ENCODE measurements around the gene TBC1D3G.
"Not testable (repeated sequence)": the region's sequence is repeated elsewhere in the genome, so short reads cannot be mapped to it uniquely, and the experiment has no call there.

- TF ChIP-seq CTCF (IDR thresholded peaks at IDR 0.05); MLX (CRISPR knock-in tag; IDR thresholded peaks at IDR 0.05); ATF2 (CRISPR knock-in tag; IDR thresholded peaks at IDR 0.05; ENCODE audit: borderline replicate concordance, low read depth); NFATC4 (CRISPR knock-in tag; IDR thresholded peaks at IDR 0.05); MAX (CRISPR knock-in tag; IDR thresholded peaks at IDR 0.05); E2F4 (CRISPR knock-in tag; IDR thresholded peaks at IDR 0.05; ENCODE audit: borderline replicate concordance, low read depth); ZNF416 (CRISPR knock-in tag; IDR thresholded peaks at IDR 0.05); ZNF138 (CRISPR knock-in tag; conservative IDR thresholded peaks at IDR 0.05); TCF7 (CRISPR knock-in tag; IDR thresholded peaks at IDR 0.05; ENCODE audit: low read depth); IRF2 (CRISPR knock-in tag; IDR thresholded peaks at IDR 0.05; ENCODE audit: borderline replicate concordance, low read depth); SMAD3 (CRISPR knock-in tag; IDR thresholded peaks at IDR 0.05; ENCODE audit: borderline replicate concordance); NR2C2 (CRISPR knock-in tag; IDR thresholded peaks at IDR 0.05); NR3C1 (CRISPR knock-in tag; conservative IDR thresholded peaks at IDR 0.05; ENCODE audit: low read depth): not testable (repeated sequence)
Measured at GRCh38 chr17:36362496-36362895, 38.8 kb downstream of the TBC1D3G start.

Data from WTC11 (cell line).